ENCODE results near the gene GRIK3.

GRIK3 gene

GRCh38 chr1:36853638-36854037 is 180.7 kb downstream of the GRIK3 start:
- H3K36me3 ChIP-seq (ENCODE audit: control insufficient read depth, low read length): no peaks in the 10 kb centered on the region
- TF ChIP-seq EZH2phosphoT487 (IDR thresholded peaks at IDR 0.05; ENCODE audit: borderline replicate concordance, low read length): no peak
- no peak for TF ChIP-seq CTCF (IDR thresholded peaks at IDR 0.05; ENCODE audit: low read depth, low read length, poor library complexity, severe bottlenecking)

GRCh38 chr1:36852586-36852985 is 181.7 kb downstream of the GRIK3 start:
- Histone ChIP-seq H3K79me2 (ENCODE audit: control insufficient read depth, low read length) (no peaks in the 10 kb centered on the region), H3K9me3 (ENCODE audit: control insufficient read depth, insufficient read depth, low read length) (no peaks in the 10 kb centered on the region), H3K4me2 (ENCODE audit: low read length) (no peak overlapping the region), H3K27me3 (ENCODE audit: control insufficient read depth, low read length) (peaks cover 14% of the 10 kb centered on the region), H3K27ac (ENCODE audit: low read depth, low read length) (no peak overlapping the region), H3F3A (ENCODE audit: control insufficient read depth, insufficient read depth) (no peaks in the 10 kb centered on the region), H3K4me1 (ENCODE audit: control insufficient read depth, low read length) (no peaks in the 10 kb centered on the region), H3K9me2 (replicated peaks; ENCODE audit: control insufficient read depth, low read length) (no peaks in the 10 kb centered on the region), H4K20me1 (ENCODE audit: control insufficient read depth, insufficient read depth, low read depth, low read length) (no peaks in the 10 kb centered on the region), H3K4me3 (ENCODE audit: low read length) (no peak overlapping the region), H3K36me3 (ENCODE audit: control insufficient read depth, low read length) (no peaks in the 10 kb centered on the region)
- no peak for TF ChIP-seq EZH2phosphoT487 (IDR thresholded peaks at IDR 0.05; ENCODE audit: borderline replicate concordance, low read length)
- TF ChIP-seq CTCF (IDR thresholded peaks at IDR 0.05; ENCODE audit: low read depth, low read length, poor library complexity, severe bottlenecking): no peak

More at GRCh38 chr1:36853638-36854037, 180.7 kb downstream of the GRIK3 start:
- Histone ChIP-seq H3K4me3 (ENCODE audit: low read length) (no peak overlapping the region), H3K4me2 (ENCODE audit: low read length) (no peak overlapping the region), H3K79me2 (ENCODE audit: control insufficient read depth, low read length) (no peaks in the 10 kb centered on the region), H3F3A (ENCODE audit: control insufficient read depth, insufficient read depth) (no peaks in the 10 kb centered on the region), H4K20me1 (ENCODE audit: control insufficient read depth, insufficient read depth, low read depth, low read length) (no peaks in the 10 kb centered on the region), H3K27me3 (ENCODE audit: control insufficient read depth, low read length) (peaks cover 12% of the 10 kb centered on the region), H3K9me2 (replicated peaks; ENCODE audit: control insufficient read depth, low read length) (no peaks in the 10 kb centered on the region), H3K4me1 (ENCODE audit: control insufficient read depth, low read length) (no peaks in the 10 kb centered on the region), H3K9me3 (ENCODE audit: control insufficient read depth, insufficient read depth, low read length) (no peaks in the 10 kb centered on the region), H3K27ac (ENCODE audit: low read depth, low read length) (no peak overlapping the region)

GRCh38 chr1:36851595-36851994 is 182.7 kb downstream of the GRIK3 start:
- H3K79me2 ChIP-seq (ENCODE audit: control insufficient read depth, low read length): no peaks in the 10 kb centered on the region
- no peaks in the 10 kb centered on the region for H4K20me1 ChIP-seq (ENCODE audit: control insufficient read depth, insufficient read depth, low read depth, low read length)
- no peaks in the 10 kb centered on the region for H3K4me1 ChIP-seq (ENCODE audit: control insufficient read depth, low read length)
- no peaks in the 10 kb centered on the region for H3K9me3 ChIP-seq (ENCODE audit: control insufficient read depth, insufficient read depth, low read length)
- H3K9me2 ChIP-seq (replicated peaks; ENCODE audit: control insufficient read depth, low read length): no peaks in the 10 kb centered on the region
- TF ChIP-seq EZH2phosphoT487 (IDR thresholded peaks at IDR 0.05; ENCODE audit: borderline replicate concordance, low read length): no peak
- TF ChIP-seq CTCF (IDR thresholded peaks at IDR 0.05; ENCODE audit: low read depth, low read length, poor library complexity, severe bottlenecking): no peak
- H3K4me3 ChIP-seq (ENCODE audit: low read length): no peak overlapping the region
- H3K27me3 ChIP-seq (ENCODE audit: control insufficient read depth, low read length): peaks cover 14% of the 10 kb centered on the region
- no peak overlapping the region for H3K4me2 ChIP-seq (ENCODE audit: low read length)
- no peaks in the 10 kb centered on the region for H3F3A ChIP-seq (ENCODE audit: control insufficient read depth, insufficient read depth)
- no peaks in the 10 kb centered on the region for H3K36me3 ChIP-seq (ENCODE audit: control insufficient read depth, low read length)
- no peak overlapping the region for H3K27ac ChIP-seq (ENCODE audit: low read depth, low read length)

GRCh38 chr1:36851087-36851486 is 183.2 kb downstream of the GRIK3 start:
- H3K4me3 ChIP-seq (ENCODE audit: low read length): no peak overlapping the region
- no peaks in the 10 kb centered on the region for H3K9me3 ChIP-seq (ENCODE audit: control insufficient read depth, insufficient read depth, low read length)
- H3K4me1 ChIP-seq (ENCODE audit: control insufficient read depth, low read length): no peaks in the 10 kb centered on the region
- H3K27ac ChIP-seq (ENCODE audit: low read depth, low read length): no peak overlapping the region
- TF ChIP-seq EZH2phosphoT487 (IDR thresholded peaks at IDR 0.05; ENCODE audit: borderline replicate concordance, low read length) (no peak), CTCF (IDR thresholded peaks at IDR 0.05; ENCODE audit: low read depth, low read length, poor library complexity, severe bottlenecking) (no peak)
- H4K20me1 ChIP-seq (ENCODE audit: control insufficient read depth, insufficient read depth, low read depth, low read length): no peaks in the 10 kb centered on the region
- no peaks in the 10 kb centered on the region for H3K9me2 ChIP-seq (replicated peaks; ENCODE audit: control insufficient read depth, low read length)
- H3K4me2 ChIP-seq (ENCODE audit: low read length): no peak overlapping the region
- H3K79me2 ChIP-seq (ENCODE audit: control insufficient read depth, low read length): no peaks in the 10 kb centered on the region
- peaks cover 14% of the 10 kb centered on the region for H3K27me3 ChIP-seq (ENCODE audit: control insufficient read depth, low read length)
- no peaks in the 10 kb centered on the region for H3K36me3 ChIP-seq (ENCODE audit: control insufficient read depth, low read length)
- H3F3A ChIP-seq (ENCODE audit: control insufficient read depth, insufficient read depth): no peaks in the 10 kb centered on the region

Data from DOHH2 (cell line).